ENCODE results near the gene C9orf152. TPM values are rescaled to one million over a fixed set of nuclear protein-coding genes. Genes with fewer than 3 reads are reported as not detected.

Gene C9orf152
- total and polyA plus RNA-seq, 10 of the 15 experiments (the other 5 are each of a cell fraction or from before 2014, with no cell fraction given) = 0.04 TPM; not detected in 9

GRCh38 chr9:110255463-110256379, 47.8 kb upstream of the C9orf152 start (continued):
- peak; percentile 66; the same call in 1 of the 2 replicates for TF ChIP-seq NKRF (conservative IDR thresholded peaks at IDR 0.05)
- TF ChIP-seq PKNOX1 (IDR thresholded peaks at IDR 0.05) = no peak
- TF ChIP-seq HDAC6 (IDR thresholded peaks at IDR 0.05; ENCODE audit: unreplicated experiment) = peak; percentile 80
- 0 out of 2 replicates have a peak, but pooled peaks have one; percentile 16 for TF ChIP-seq CREB1 (IDR thresholded peaks at IDR 0.05; ENCODE audit: low read depth)
- TF ChIP-seq IKZF2 (IDR thresholded peaks at IDR 0.05) = peak; percentile 31 to 61; a peak in 3 of 4 replicates
- no peak for TF ChIP-seq STAT3 (IDR thresholded peaks at IDR 0.05; ENCODE audit: low read depth, low read length)
- TF ChIP-seq SUPT20H (IDR thresholded peaks at IDR 0.05; ENCODE audit: borderline replicate concordance, control insufficient read depth, low read depth, low read length) = no peak
- no peak for TF ChIP-seq E2F4 (IDR thresholded peaks at IDR 0.05; ENCODE audit: low read depth, low read length)
- TF ChIP-seq ELK1 (IDR thresholded peaks at IDR 0.05; ENCODE audit: low read depth, low read length) = no peak
- no peak for TF ChIP-seq PRDM15 (CRISPR knock-in tag; IDR thresholded peaks at IDR 0.05)
- TF ChIP-seq SMARCA5 (IDR thresholded peaks at IDR 0.05) = 0 out of 2 replicates have a peak, but pooled peaks have one; percentile 12
- TF ChIP-seq USF1 (IDR thresholded peaks at IDR 0.05; ENCODE audit: borderline replicate concordance, extremely low read length, insufficient read depth, low read depth, low read length) = no peak
- no peak for TF ChIP-seq NFXL1 (IDR thresholded peaks at IDR 0.05; ENCODE audit: borderline replicate concordance)
- TF ChIP-seq ATF2 (IDR thresholded peaks at IDR 0.05; ENCODE audit: low read length) = no peak

All from GM12878 (cell line).